ENCODE measurements around the gene MAP4K4.
"Not testable (repeated sequence)": the region's sequence is repeated elsewhere in the genome, so short reads cannot be mapped to it uniquely, and the experiment has no call there.

Gene MAP4K4

GRCh38 chr2:101930847-101931246 lies 233.3 kb downstream of the MAP4K4 start:
- no peak for DNase-seq

- no peak for DNase-seq
Measured at GRCh38 chr2:101931402-101931801, 233.9 kb downstream of the MAP4K4 start.

GRCh38 chr2:101935764-101936163 lies 238.3 kb downstream of the MAP4K4 start:
- DNase-seq: not testable (repeated sequence)

GRCh38 chr2:101942851-101943250 lies 245.3 kb downstream of the MAP4K4 start:
- DNase-seq: no peak

Measured in GOT3 (cell line).